ENCODE measurements around the gene KDM1B.
A peak's percentile ranks its signal among the peaks of the same experiment; 100 is the strongest.

KDM1B gene, protein sequence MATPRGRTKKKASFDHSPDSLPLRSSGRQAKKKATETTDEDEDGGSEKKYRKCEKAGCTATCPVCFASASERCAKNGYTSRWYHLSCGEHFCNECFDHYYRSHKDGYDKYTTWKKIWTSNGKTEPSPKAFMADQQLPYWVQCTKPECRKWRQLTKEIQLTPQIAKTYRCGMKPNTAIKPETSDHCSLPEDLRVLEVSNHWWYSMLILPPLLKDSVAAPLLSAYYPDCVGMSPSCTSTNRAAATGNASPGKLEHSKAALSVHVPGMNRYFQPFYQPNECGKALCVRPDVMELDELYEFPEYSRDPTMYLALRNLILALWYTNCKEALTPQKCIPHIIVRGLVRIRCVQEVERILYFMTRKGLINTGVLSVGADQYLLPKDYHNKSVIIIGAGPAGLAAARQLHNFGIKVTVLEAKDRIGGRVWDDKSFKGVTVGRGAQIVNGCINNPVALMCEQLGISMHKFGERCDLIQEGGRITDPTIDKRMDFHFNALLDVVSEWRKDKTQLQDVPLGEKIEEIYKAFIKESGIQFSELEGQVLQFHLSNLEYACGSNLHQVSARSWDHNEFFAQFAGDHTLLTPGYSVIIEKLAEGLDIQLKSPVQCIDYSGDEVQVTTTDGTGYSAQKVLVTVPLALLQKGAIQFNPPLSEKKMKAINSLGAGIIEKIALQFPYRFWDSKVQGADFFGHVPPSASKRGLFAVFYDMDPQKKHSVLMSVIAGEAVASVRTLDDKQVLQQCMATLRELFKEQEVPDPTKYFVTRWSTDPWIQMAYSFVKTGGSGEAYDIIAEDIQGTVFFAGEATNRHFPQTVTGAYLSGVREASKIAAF

DNA sequence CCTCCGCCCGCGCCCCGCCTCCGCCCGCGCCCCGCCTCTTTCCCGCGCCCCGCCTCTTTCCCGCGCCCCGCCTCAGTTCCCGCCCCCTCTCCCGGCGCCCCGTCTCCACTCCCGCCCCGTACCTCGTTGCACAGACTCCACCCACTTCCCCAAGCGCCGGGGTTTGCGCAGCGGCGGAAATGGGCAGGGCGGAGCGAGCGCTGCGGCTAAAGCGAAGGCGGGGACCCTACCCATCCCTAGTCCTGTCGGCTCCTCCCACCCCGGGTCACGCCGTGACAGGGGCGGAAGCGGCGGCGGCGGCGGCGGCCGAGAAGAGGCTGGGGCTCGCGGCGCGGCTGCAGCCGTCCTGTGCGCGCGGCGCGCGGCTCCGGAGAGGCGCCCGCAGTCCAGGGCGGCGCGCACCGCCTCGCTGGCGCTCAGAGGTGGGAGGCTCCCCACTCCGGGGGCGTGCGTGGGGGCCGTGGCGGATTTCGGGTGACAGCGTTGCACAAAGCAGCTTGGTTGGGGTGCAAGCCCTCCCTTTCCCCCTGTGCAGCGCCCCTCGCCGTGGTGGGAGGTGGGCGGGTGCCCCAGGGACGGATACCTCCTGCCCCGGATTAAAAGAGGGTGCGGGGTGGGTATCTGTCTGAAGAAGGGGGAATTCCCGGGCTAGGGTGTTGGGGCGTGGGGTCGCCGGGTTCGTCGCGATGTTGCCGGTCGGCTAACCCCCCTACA is at the start of gene KDM1B:
Gene KDM1B, plus strand, starts transcription at position 273 of the 714 bp plus-strand sequence. CDS start 4,474 bp downstream, outside the sequence.
- DNase-seq (ENCODE audit: low spot score), result peak; percentile 99

DNA sequence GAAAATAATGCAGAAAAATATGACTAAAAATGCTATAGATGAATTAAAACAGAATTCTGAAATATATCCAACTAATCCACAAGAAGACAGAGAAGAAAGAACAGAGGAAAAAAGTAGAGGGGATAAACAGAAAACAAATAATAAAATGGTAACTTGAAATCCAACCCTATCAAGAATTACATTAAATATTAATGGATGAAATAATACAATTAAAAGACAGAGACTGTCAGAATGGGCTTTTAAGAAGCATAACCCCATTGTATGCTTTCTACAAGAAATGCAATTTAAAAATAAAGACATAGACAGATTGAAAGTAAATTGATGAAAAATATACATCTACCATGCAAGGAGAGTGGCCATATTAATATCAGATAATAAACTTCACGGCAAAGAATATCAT is 48.2 kb upstream of the KDM1B start:
- DNase-seq (ENCODE audit: low spot score), result no peak

DNA sequence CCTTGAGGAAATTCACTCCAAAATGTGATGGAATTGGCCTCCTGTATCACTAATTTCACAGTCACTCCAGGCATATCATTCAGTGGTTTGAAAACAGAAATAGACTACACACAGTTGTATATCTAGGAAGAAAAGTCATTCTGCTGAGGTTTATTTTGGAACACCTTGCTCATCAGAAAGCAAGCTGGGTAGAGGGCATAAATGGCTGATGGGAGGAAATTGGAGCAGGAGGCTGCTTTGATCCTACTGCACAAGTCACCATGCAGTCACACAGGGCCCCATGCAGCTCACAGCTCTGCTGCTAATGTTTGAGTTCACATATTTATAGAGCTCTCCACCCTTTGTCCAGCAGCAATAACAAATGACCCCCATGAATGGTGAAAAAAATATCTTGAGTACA is 45.1 kb upstream of the KDM1B start:
- DNase-seq (ENCODE audit: low spot score), result no peak

DNA sequence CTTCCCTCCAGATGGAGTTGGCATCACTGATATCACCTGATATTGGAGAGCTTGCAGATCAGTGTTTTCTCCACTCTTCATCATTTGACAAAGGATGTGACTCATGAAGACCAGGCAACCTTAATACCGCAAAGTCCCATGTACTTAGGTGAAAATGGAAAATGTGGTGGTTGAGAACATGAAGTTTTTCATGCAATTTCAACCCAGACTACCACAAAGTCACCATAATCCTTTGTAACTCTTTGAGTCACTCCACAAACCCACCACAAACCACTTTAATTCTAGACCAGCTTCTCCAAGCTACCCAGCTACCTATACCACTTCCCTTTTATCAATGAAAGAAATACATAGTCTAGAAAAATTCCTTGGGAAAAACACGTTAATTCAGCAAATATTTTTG is 39.9 kb upstream of the KDM1B start:
- DNase-seq (ENCODE audit: low spot score), result no peak

DNA sequence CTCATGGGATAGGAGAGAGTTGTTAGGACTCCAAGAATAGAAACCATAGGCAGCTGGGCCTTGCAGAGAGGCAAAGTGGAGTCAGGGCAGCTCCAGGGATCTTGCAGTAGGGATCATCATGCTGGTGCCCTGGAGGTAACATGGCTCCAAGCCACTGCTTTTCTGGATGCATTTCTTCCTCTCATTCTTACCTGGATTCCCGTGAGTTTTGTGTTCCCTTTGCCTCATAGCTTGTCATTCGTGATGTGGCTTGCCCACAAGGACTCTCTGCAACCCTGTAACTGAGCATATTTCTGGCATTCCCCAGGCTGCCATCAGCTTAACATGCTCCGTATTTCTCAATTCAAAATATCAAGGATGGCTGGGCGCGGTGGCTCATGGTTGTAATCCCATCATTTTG is 38.1 kb upstream of the KDM1B start:
- DNase-seq (ENCODE audit: low spot score), result no peak

DNA sequence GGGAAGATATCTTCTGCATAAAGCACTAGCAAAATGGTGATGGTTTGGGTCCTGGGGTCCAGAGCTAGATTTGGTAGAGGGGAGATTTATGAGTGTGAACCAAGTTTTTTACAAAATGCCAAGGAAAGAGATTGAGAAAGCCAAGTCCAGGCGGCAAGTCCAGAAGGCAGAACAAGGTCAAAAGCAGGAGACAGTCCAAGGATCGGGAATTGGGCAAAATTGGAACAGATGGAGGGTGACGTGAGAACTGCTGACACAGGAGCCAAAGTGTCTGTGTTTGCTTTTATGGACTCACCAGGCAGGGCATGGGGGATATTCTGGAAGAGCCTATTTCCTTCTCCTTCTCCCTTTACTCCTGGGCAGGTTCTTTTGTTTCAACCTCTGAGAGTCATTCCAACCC is 36.9 kb upstream of the KDM1B start:
- DNase-seq (ENCODE audit: low spot score), result no peak

DNA sequence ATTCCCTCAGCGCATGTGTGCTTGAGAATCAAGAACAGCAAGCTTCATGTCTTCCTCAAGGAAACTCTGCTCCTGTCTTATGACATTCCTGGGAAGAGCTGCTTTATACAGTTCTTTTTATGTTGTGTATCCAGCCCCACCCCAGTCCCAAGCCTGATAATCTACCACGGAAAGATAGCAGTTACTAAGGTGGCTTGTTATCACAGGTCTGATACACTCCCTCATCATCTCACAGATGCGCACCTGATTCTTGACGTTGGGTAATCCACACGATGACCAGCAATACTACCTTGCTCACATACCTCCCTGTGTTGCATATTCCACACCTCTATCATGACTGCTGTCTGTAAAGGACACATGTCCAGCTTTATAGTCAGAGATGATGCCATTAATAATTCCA is 36.0 kb upstream of the KDM1B start:
- no peak for DNase-seq (ENCODE audit: low spot score)

DNA sequence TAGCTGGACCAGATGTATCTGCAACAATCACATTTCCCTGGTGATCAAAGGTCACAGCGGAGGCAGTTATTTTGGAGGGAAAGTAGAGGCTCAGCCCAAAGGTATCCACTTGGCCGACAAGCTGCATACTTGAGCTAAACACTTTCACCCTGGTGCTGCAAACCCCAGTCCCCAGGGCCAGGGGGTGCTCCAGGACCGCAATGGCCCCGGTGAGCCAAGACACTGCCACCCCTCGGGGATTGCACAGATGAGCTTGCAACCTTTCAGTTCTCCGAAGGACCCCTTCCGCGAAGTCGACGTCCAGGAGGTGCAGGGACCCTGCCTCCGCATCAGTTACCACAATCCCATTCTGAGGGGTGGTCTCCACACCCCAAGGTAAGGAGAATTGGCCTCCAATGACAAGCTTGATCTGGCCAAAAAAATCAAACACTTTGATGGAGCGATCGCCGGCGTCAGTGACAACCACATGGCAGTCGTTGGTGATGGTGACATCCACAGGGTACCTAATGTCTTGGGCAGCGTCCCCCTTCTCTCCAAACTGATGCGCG is 33.6 kb upstream of the KDM1B start:
- DNase-seq (ENCODE audit: low spot score), result no peak

DNA sequence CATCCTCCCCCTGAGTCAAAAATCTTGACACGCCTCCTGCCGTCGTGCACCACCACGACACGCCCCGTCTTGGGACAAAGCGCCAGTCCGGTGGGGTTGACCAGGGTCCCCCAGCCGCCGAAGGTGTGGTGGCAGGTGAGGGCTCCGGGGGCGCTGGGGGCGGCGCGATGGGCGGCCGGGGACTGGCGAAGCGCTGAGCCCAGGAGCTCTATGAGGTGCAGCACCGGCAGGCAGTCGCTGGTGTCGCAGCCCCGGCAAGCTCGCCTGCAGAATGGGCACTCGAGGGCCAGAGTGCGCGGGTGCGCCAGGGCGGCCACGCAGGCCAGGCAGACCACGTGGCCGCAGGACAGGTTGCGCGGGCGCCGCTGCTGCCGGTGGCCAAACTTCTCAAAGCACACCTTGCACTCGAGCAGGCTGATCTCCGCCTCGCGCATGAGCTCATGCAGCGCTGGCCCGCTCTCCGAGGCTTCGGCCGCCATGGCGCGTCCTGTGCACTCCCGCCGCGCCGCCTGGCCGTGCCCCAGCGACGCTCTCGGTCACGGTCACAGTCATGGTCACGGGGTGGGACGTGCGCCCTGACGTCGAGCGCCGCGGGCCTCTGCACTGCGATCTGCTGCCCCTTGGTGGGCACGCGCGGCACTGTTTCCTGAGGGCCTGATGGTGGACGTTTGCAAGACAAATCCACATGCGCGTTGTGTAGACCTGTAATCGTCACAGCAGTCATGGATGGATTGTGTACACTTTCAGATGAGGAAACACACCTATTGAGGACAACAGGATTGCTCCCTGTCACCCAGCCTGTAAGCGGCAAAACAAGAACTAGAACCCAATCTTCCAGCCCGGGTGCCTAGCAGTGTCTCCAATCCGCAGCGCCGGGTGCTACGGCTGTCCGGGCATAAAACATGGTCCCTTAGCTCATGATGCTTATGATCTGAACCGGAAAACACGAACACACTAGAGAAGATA is 32.8 kb upstream of the KDM1B start, which contains the start of gene NHLRC1:
Gene NHLRC1, minus strand, starts transcription at position 550 of the 966 bp plus-strand sequence. Its CDS starts 71 bp downstream, at position 479.
- DNase-seq (ENCODE audit: low spot score), result peak; percentile 89

DNA sequence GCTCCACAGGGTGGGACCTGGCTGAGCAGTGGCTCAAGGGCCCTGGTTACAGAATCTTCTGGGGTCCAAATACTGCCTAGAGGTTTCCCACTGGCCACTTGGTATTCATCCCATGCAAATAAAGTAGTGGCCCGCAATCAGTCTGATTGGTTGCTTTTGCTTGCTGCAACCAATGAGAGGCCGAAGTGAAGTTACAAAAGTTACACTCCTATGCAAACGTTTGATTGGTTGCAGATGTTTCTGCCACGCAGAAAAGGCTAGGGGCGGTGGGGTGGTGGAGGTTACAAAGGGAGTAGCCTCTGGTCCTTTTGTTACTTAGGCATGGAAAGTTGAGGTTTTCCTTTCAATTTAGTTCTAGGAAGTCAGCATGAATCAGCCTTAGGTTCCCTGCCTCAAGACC is 29.1 kb upstream of the KDM1B start:
- no peak for DNase-seq (ENCODE audit: low spot score)

DNA sequence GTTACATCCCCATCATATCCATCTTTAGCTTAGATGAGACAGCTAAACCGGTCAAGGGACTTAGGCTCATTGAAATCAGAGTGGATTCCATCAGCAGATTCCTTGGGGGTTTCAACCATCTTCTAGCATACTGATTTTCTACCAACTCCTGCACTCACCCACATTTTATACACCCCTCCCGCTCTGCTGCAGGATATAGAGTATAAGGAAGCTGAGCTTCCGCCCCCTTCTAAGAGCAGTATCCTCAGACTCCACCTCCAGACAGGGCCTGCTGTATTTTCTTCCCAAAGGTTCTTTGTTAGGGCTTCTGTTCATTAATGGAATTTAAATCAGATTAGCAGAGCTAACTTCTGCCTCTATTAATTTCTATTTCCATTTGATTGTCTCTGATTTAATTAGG is 22.9 kb upstream of the KDM1B start:
- DNase-seq (ENCODE audit: low spot score), result no peak

DNA sequence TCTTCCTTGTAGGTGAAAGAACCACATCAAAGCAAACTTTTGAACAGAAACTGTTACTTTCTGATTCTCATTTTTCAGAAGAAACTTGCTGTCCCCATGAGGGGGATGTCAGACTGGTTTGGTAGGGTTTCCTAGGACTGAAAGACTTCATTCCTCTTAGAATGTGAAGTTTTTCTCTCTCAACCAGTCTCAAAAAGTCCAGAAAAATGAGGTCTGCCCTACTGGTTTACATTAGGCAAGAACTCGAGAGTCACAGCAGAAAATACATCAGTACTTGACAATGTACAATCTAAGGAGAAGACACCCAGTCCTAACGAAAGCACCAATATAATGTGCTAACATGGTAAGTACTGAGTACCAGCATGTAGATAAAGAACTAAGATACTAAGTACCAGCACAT is 20.1 kb upstream of the KDM1B start:
- no peak for DNase-seq (ENCODE audit: low spot score)

DNA sequence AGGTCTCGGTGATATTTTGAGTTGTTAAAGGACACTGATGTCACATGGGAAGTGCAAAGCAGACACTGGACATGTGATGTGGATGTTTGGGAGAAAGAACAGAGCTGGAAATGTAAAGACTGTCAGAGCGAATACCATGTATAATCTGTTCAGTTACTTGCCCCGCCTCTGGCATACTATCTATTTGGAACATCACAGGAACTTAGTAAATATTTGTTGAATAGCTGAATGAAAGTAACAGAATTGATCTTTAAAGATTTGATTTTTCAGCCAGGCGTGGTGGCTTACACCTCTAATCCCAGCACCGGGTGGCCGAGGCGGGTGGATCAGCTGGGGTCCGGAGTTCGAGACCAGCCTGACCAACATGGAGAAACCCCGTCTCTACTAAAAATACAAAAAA is 19.0 kb upstream of the KDM1B start:
- DNase-seq (ENCODE audit: low spot score), result no peak

DNA sequence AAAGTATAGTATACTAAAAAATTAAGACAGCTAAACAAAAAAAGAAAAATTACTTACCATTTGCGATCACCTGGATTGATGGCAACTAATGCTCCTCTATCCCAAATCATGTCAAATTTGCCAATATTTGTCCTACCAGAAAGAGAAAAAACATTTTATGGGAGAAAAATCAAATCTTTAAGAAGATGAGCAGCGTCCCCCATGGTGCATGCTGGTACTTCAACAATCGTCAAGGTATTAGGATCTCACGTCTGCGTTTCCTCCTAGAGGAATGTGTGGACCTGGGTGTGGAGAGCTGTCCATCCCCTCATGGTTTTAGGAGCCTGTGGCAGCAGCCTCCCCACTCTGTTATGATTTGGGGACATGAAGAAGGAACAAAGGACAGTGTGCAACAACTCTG is 16.3 kb upstream of the KDM1B start:
- DNase-seq (ENCODE audit: low spot score), result no peak

DNA sequence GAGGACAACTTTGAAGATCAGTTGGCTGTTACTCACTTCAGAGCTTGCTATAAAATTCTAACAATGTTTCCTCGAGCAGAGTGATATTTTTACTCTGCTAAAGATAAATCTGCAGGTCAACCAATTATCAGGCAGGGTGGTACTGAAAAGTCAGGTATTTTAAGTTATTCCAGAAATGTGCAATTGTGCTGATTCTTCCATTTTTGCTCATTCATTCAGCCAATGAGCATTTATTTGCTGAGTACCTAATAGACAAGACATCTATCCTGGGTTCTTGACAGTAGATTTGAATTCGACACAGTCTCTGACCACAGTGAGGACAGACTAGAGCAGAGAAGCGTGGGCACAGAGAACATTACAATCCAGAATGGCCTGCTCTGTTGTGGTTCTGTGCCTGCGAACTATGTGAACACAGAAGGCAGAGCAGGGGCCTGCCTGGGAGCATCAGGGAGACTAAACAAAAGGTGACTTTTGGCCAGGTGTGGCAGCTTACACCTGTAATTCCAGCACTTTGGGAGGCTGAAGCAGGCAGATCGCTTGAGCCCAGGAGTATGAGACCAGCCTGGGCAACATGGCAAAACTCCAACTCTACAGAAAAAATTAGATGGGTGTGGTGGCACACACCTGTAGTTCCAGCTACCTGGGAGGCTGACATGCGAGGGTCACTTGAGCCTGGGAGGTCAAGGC is 15.1 kb upstream of the KDM1B start:
- no peak for DNase-seq (ENCODE audit: low spot score)

DNA sequence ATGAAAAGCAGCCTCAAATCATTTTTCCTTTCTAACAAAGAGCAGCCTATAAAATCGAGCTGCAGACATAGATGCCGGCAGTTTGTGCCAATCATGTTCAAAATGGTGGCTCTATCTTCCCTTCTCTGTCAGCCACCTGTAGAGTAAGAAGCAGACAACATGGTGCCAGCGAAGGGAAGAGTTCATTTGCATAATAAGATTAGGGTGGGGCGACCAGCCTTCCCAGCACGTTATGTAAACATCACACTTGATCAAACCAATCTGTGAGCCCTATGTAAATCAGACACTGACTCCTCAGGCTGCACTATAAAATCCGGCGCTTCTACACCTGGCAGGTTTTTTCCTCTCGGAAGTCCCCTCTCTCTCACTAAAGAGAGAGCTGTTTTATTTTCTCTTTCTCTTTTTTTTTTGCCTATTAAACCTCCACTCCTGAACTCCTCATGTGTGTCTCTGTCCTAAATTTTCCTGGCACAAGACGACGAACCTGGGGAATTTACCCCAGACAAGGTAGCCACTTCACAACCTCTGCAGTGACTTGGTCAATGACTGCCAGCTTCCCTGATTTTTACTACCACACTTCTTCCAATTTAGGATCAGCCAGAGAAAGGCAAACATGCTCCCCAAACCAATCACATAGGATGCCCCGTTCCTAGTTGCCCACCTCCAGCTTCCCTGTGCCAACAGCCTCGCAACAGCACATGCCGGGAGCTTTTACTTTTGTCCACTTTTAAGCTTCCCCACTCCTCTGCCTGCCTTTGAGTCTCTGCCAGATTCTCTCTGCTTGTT is 13.2 kb upstream of the KDM1B start:
- no peak for DNase-seq (ENCODE audit: low spot score)

DNA sequence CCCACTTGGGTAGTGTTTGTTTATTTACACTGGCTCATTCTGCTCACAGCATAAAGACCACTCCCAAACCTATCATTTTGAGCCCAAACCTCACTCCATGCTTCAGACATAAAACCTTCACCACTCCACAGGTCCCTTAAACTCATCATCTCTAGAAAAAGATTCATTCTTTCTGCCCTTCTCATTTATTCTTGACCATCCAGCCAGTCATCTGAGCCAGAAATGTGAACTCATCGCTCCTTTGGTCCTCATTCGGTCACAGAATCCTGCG is 12.7 kb upstream of the KDM1B start:
- no peak for DNase-seq (ENCODE audit: low spot score)

DNA sequence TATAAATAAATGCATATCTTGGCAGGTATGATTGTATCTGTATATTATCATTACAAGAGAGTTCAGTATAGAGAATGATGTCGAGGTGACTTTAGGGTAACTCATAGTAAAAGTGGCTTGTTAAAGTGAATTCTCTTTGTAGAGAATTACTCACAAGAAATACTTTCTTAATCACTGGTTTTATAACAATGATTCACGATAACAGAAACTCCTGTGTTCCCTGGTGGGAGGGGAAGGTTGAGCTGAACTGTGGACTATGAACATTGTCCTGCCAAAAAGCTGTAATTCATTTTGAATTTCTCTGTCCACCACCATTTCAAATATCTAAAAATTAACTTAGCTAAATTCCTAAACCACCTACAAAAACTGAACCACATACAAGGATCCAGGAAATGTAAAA is 8.1 kb upstream of the KDM1B start:
- peak; percentile 83 for DNase-seq (ENCODE audit: low spot score)

DNA sequence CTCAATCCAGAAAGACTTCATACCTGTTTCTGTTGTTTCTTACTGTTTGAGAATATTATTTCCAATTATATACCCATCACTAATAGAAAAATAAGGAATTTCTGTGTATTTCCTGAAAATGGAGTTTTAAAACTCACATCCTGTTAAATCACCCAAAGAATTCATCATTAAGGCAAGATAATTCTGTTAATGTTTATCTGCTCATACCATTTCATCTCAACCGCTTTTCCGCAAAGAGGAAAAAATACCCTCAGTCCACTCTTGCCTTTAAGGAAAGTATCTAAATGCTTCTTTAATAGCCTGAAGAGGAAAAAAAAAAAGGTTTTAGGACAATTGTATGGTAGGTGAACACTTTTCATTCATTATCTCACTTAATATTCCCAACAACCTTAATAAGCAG is 7.6 kb upstream of the KDM1B start:
- DNase-seq (ENCODE audit: low spot score), result peak; percentile 67
